ENCODE measurements around the gene CPB2. TPM values are rescaled to one million over a fixed set of nuclear protein-coding genes. Genes with fewer than 3 reads are reported as not detected.

Gene CPB2
- total and polyA plus RNA-seq, 8 donors: 0.17 to 18.4 (median 0.35) TPM

- no peak overlapping the region for H3K4me3 ChIP-seq
- H3K36me3 ChIP-seq: peaks cover 0 to 6% of the 10 kb centered on the region in 2 donors
- intact Hi-C loops (cut with DNase I): no loop called here
- H3K27ac ChIP-seq: no peak overlapping the region
- DNase-seq (no peak), ATAC-seq (no peak)
- TF ChIP-seq CTCF (IDR thresholded peaks at IDR 0.05): no peak
- no peaks in the 10 kb centered on the region for H3K4me1 ChIP-seq
- no peaks in the 10 kb centered on the region for H3K27me3 ChIP-seq
- peaks cover 0 to 6% of the 10 kb centered on the region in 2 donors for H3K9me3 ChIP-seq
These were observed 79.7 kb downstream of the CPB2 start for GRCh38 chr13:46025157-46025556.

- H3K27me3 ChIP-seq: no peaks in the 10 kb centered on the region
- TF ChIP-seq CTCF (IDR thresholded peaks at IDR 0.05): no peak
- ATAC-seq (no peak), DNase-seq (no peak)
- intact Hi-C loops (cut with DNase I): no loop called here
- H3K4me1 ChIP-seq: no peaks in the 10 kb centered on the region
- H3K4me3 ChIP-seq: no peak overlapping the region
- no peaks in the 10 kb centered on the region for H3K9me3 ChIP-seq
- peaks cover 0 to 16% of the 10 kb centered on the region in 2 donors for H3K36me3 ChIP-seq
- H3K27ac ChIP-seq: no peak overlapping the region
These were observed 82.4 kb downstream of the CPB2 start for GRCh38 chr13:46022481-46022880.

- Histone ChIP-seq H3K27me3 (no peaks in the 10 kb centered on the region), H3K4me1 (no peaks in the 10 kb centered on the region), H3K27ac (no peak overlapping the region), H3K9me3 (no peaks in the 10 kb centered on the region), H3K36me3 (peaks cover 0 to 41% of the 10 kb centered on the region in 2 donors), H3K4me3 (no peak overlapping the region)
- TF ChIP-seq CTCF (IDR thresholded peaks at IDR 0.05): no peak
- intact Hi-C loops (cut with DNase I): no loop called here
- ATAC-seq: no peak
- no peak for DNase-seq
These were observed 88.6 kb downstream of the CPB2 start for GRCh38 chr13:46016216-46016615.

- no peak overlapping the region for H3K4me3 ChIP-seq
- H3K27ac ChIP-seq: no peak overlapping the region
- no peaks in the 10 kb centered on the region for H3K27me3 ChIP-seq
- intact Hi-C loops (cut with DNase I): no loop called here
- ATAC-seq (no peak), DNase-seq (no peak)
- H3K9me3 ChIP-seq: no peaks in the 10 kb centered on the region
- TF ChIP-seq CTCF (IDR thresholded peaks at IDR 0.05): no peak
- H3K36me3 ChIP-seq: peaks cover 0 to 48% of the 10 kb centered on the region in 2 donors
- H3K4me1 ChIP-seq: no peaks in the 10 kb centered on the region
These were observed 89.5 kb downstream of the CPB2 start for GRCh38 chr13:46015366-46015765.

DNA sequence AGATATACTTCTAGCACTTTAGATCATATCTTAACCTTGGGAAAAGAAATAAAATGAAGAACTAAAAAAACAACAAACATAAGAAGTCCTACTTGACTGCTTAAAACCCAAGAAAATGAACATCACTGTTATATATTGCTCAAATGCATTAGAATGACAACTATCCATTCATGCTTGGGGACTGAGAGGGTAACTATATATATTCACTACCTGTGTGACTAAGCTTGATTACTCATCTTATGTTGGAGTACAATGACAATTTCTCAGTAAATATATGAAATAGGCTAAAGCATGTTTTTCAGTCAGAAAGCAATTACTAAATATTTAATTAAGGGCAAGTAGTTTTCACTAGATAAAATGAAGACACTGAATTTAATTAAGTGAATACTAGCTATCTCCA lies 92.4 kb downstream of the CPB2 start:
- no peak for ATAC-seq
- intact Hi-C loops (cut with DNase I): no loop called here

More for the DNA sequence above, 92.4 kb downstream of the CPB2 start:
- no peak for DNase-seq
- H3K4me3 ChIP-seq: no peak overlapping the region
- no peaks in the 10 kb centered on the region for H3K9me3 ChIP-seq
- no peak for TF ChIP-seq CTCF (IDR thresholded peaks at IDR 0.05)
- H3K27ac ChIP-seq: no peak overlapping the region
- peaks cover 0 to 53% of the 10 kb centered on the region in 2 donors for H3K36me3 ChIP-seq
- H3K27me3 ChIP-seq: no peaks in the 10 kb centered on the region
- H3K4me1 ChIP-seq: no peaks in the 10 kb centered on the region

Data from left lung (tissue), 10 donors.